Mucosa of descending colon (tissue), 3 donors: ENCODE data around the gene FARP1. TPM values are rescaled to one million over a fixed set of nuclear protein-coding genes. Genes with fewer than 3 reads are reported as not detected.

Source experiments
- ATAC-seq: fragments of 200-7000 bp; cut with Tn5 transposase; one replicate; pipeline ENCODE4 v1.9.1; 2020; ENCODE audit warnings: mild to moderate bottlenecking, moderate library complexity
- DNase-seq, 3 donors: peaks; one replicate each; pipeline ENCODE4 v3.0.0-alpha.2; 2020
- H3K36me3 ChIP-seq: fragments of 200-600 bp; one replicate; pipeline ENCODE4 v1.8.0; 2021; ENCODE audit warnings: low read depth, mild to moderate bottlenecking
- H3K4me1 ChIP-seq: fragments of 200-600 bp; one replicate; pipeline ENCODE4 v1.8.0; 2021; ENCODE audit warnings: low read depth, mild to moderate bottlenecking
- H3K4me3 ChIP-seq: fragments of 200-600 bp; one replicate; pipeline ENCODE4 v1.8.0; 2021; ENCODE audit warnings: mild to moderate bottlenecking
- H3K9me3 ChIP-seq: fragments of 200-600 bp; one replicate; pipeline ENCODE4 v1.8.0; 2021; ENCODE audit warnings: mild to moderate bottlenecking
- intact Hi-C, 2 donors: fragments of 100-400 bp; cut with DNase I in 1 of 2; cut with micrococcal nuclease in 1 of 2; formaldehyde crosslinking; loops; one replicate each; pipeline versions ENCODE4 v1.11.0 to v1.11.1; 2022; cut with DNase I, micrococcal nuclease
- total RNA-seq, 3 donors: library from RNA; stranded (reverse); fragmentation: NEBNext Ultra II Directional in 2 of 3; extraction: Animal tissue kit (Norgen Biotek cat#: 25700) in 2 of 3; gene quantifications; one replicate each; pipeline versions ENCODE4 v1.2.1 to v1.2.4, GENCODE V29; 2021 to 2023
- TF ChIP-seq, protein P1 (sequence below): fragments of 200-600 bp; IDR thresholded peaks from one replicate; pipeline ENCODE4 v1.8.0; 2022; ENCODE audit warnings: antibody characterized with exemption, mild to moderate bottlenecking
- donor health status: DM: no; HTN: no; CAD: no; lungs with moderate emphysema.
- donor health status: DM: no; HTN: no; CAD: no.
- donor health status: DM: no; HTN: yes; CAD: no.

The FARP1 gene
- total RNA-seq, 3 donors from 2014 or later: 44.4 to 111 (median 53.6) TPM

GRCh38 chr13:98233127-98233526 is 90.2 kb downstream of the FARP1 start:
- TF ChIP-seq, protein P1, sequence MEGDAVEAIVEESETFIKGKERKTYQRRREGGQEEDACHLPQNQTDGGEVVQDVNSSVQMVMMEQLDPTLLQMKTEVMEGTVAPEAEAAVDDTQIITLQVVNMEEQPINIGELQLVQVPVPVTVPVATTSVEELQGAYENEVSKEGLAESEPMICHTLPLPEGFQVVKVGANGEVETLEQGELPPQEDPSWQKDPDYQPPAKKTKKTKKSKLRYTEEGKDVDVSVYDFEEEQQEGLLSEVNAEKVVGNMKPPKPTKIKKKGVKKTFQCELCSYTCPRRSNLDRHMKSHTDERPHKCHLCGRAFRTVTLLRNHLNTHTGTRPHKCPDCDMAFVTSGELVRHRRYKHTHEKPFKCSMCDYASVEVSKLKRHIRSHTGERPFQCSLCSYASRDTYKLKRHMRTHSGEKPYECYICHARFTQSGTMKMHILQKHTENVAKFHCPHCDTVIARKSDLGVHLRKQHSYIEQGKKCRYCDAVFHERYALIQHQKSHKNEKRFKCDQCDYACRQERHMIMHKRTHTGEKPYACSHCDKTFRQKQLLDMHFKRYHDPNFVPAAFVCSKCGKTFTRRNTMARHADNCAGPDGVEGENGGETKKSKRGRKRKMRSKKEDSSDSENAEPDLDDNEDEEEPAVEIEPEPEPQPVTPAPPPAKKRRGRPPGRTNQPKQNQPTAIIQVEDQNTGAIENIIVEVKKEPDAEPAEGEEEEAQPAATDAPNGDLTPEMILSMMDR: no peak
- Histone ChIP-seq H3K9me3 (no peaks in the 10 kb centered on the region), H3K36me3 (no peaks in the 10 kb centered on the region), H3K4me1 (no peaks in the 10 kb centered on the region), H3K4me3 (no peak overlapping the region)
- intact Hi-C loops: no loop called here
- no peak for ATAC-seq
- DNase-seq: no peak

- TF ChIP-seq, protein P1: no peak
- ATAC-seq (no peak), DNase-seq (no peak)
- H3K4me1 ChIP-seq: no peaks in the 10 kb centered on the region
- H3K9me3 ChIP-seq: no peaks in the 10 kb centered on the region
- H3K36me3 ChIP-seq: no peaks in the 10 kb centered on the region
- intact Hi-C loops: no loop called here
- H3K4me3 ChIP-seq: no peak overlapping the region
Measured at GRCh38 chr13:98234348-98234747, 91.5 kb downstream of the FARP1 start.

- intact Hi-C loops: no loop called here
- H3K36me3 ChIP-seq: no peaks in the 10 kb centered on the region
- DNase-seq: no peak
- no peaks in the 10 kb centered on the region for H3K9me3 ChIP-seq
- no peak overlapping the region for H3K4me3 ChIP-seq
- no peaks in the 10 kb centered on the region for H3K4me1 ChIP-seq
- TF ChIP-seq, protein P1: no peak
- no peak for ATAC-seq
Measured at GRCh38 chr13:98236197-98236596, 93.3 kb downstream of the FARP1 start.

GRCh38 chr13:98237331-98237730 is 94.4 kb downstream of the FARP1 start:
- ATAC-seq (no peak), DNase-seq (no peak)
- Histone ChIP-seq H3K4me1 (no peaks in the 10 kb centered on the region), H3K9me3 (no peaks in the 10 kb centered on the region), H3K4me3 (no peak overlapping the region), H3K36me3 (no peaks in the 10 kb centered on the region)
- intact Hi-C loops: no loop called here
- TF ChIP-seq, protein P1: no peak

GRCh38 chr13:98239162-98240076 is 96.5 kb downstream of the FARP1 start:
- no peaks in the 10 kb centered on the region for H3K9me3 ChIP-seq
- intact Hi-C loops: no loop called here
- no peak overlapping the region for H3K4me3 ChIP-seq
- DNase-seq (no peak), ATAC-seq (no peak)
- TF ChIP-seq, protein P1: no peak
- no peaks in the 10 kb centered on the region for H3K4me1 ChIP-seq
- H3K36me3 ChIP-seq: no peaks in the 10 kb centered on the region
